ENCODE measurements around the gene MRPL14.

The MRPL14 gene

GRCh38 chr6:44122801-44123200, 4.5 kb downstream of the MRPL14 start:
- DNase-seq (ENCODE audit: low spot score) = peak; percentile 27

- DNase-seq (ENCODE audit: low spot score) = no peak
These were observed 6.4 kb downstream of the MRPL14 start for GRCh38 chr6:44120692-44121443.

DNA sequence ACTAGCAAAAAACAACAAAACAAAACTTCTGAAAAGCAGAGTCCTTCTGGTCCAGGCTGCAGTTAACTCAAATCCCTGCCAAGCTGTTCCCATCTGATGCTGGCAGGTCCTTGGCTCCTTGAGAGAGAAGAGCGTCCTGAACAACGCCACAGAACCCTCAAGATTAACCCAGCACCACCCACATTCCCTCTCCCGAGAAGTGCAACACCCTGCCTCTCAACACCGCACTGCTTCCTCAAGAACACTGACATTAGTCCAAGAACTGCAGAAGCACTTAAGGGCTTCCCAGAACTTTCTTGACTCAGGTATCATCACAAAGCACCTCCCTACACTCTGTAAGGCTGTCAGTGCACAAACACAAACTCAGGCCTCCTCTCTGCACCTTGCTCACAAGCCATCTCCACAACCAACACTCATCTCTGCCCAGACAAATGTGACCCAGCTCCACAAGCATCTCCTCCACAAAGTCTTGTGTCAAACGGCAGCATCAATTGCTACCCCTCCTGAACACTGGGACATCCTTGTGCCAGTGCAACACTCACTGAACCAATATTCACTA, 7.5 kb downstream of the MRPL14 start:
- DNase-seq (ENCODE audit: low spot score) = no peak

DNA sequence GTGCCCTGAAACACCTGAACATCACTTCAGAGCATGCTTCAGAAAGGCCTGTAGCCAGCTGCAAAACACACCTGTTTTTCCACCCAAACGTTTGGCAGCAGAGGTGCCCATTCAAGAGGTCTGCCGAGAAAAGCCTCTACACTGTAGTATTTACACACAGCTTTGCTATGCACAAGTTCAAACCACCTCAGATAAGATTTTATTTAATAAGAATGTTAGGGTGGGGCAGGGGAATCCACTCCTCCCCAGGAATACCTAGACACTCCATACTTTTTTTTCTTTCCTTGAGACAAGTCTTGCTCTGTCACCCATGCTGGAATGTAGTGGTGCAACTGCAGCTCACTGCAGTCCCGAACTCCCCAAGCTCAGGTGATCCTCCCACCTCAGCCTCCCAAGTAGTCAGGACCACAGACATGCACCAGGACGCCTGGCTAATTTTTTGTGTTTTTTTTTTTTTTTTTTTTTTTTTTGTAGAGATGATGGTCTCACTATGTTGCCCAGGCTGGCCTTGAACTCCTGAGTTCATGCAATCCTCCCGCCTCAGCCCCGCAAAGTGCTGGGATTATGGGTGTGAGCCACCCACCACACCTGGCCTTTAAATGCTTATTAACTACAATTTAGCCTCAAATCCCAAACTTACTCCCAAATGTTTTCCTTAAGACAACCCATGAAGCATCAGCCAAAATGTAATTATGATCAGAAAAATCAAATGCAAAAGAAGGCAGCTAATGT, 9.7 kb downstream of the MRPL14 start:
- no peak for DNase-seq (ENCODE audit: low spot score)

- no peak for DNase-seq (ENCODE audit: low spot score)
These were observed 10.4 kb downstream of the MRPL14 start for GRCh38 chr6:44116641-44117382.

GRCh38 chr6:44115866-44116265, 11.4 kb downstream of the MRPL14 start:
- no peak for DNase-seq (ENCODE audit: low spot score)

- no peak for DNase-seq (ENCODE audit: low spot score)
These were observed 13.8 kb downstream of the MRPL14 start for GRCh38 chr6:44113414-44113813.

DNA sequence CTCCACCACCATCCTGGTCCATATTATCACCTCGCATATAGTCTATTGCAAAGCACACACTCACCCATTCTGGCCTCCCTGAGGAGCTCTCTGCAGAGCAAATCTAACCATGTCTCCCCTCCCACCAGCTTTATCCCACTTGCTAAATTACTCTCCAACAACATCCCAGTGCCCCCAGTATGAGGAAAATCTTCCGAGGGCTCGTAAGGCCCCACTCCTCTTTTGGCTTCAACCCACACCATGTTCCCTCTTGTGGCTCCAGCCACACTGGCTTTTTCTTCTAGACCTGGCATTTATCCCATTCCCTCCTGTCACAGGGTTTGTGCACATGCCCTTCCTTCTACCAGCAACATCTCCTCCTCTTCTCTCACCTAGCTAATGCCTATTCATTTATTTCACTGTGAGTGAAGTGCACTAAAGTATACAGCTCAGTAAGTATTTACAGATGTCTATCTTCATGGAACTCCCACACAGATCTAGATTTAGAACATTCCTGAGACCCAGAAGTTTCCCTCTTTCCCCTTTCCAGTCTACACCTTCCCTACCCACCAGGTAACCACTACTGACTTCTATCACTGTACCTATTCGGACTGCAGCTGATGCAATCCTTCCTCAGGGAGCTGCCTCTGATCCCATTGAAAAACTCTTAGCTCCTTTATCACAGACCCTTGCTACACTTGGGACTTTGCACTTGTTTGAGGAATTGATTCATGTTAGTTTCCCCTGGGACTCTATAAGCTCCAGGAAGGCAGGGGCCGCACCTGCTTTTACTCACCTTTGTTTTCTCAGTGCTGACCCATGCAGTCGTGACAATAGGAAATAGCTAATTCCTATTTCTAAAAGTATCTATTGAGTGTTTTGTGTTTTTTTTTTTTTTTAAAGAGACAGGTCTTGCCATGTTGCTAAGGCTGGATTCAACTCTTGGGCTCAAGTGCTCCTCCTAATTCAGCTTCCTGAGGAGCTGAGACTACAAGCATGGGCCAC, 15.5 kb downstream of the MRPL14 start:
- no peak for DNase-seq (ENCODE audit: low spot score)

DNA sequence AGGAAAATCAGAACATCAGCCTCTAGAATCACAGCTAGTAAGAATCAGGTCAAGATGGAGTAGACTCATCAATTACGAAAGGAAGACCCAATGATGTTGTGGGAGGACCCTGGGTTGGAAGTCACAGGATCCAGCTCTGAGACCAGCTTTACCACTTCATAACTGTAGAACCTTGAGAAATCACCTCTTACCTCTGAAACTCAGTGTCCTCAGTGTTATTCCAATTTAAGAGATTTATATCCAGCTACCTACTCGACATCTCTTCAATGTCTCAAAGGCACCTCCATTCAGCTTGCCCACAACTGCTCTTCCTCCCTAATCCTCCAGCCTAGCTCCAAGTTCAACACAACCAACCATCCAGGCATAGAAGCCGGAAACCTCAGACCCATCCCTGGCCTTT, 16.3 kb downstream of the MRPL14 start:
- no peak for DNase-seq (ENCODE audit: low spot score)

GRCh38 chr6:44110005-44110676, 17.1 kb downstream of the MRPL14 start:
- no peak for DNase-seq (ENCODE audit: low spot score)

DNA sequence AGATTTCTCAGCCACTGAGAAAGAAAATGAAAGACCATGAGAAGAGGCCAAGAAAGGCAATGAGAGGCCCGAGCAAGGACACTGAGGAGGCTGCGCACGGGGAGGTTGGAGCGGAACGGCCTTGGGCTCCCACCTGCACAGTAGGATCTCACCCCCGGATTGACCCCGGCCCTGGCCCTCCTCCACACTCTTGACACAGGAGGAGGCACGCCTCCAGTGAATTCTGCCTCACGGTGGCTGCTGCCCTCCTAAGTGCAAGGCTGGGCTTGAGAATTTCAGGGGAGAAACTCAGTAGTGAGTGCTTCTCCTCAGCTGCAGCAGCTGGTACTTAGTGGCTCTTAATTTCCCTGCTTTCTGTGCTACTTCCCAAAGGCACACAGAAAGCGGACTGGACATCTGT, 18.0 kb downstream of the MRPL14 start:
- DNase-seq (ENCODE audit: low spot score) = no peak

- DNase-seq (ENCODE audit: low spot score) = no peak
These were observed 18.8 kb downstream of the MRPL14 start for GRCh38 chr6:44108471-44108870.

DNA sequence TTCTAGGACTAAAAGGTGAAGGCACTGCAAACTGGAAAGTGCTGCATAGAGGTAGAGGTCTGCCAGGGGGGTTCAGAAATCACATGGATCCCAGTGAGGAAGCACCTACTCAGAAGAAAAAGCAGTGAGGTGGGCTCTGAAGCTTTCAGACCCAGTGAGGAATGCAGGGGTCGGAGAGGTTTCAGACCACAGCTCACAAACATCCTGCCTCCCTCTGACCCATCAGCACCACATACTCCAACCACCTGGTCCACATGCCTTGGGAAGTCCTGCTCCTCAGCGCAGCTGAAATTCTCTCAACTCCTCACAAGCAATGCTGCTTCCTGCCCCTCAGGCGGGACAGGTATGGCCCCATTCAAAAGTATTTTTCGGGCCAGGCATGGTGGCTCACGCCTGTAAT, 20.2 kb downstream of the MRPL14 start:
- DNase-seq (ENCODE audit: low spot score) = no peak

- DNase-seq (ENCODE audit: low spot score) = no peak
These were observed 21.1 kb downstream of the MRPL14 start for GRCh38 chr6:44105993-44106740.

DNA sequence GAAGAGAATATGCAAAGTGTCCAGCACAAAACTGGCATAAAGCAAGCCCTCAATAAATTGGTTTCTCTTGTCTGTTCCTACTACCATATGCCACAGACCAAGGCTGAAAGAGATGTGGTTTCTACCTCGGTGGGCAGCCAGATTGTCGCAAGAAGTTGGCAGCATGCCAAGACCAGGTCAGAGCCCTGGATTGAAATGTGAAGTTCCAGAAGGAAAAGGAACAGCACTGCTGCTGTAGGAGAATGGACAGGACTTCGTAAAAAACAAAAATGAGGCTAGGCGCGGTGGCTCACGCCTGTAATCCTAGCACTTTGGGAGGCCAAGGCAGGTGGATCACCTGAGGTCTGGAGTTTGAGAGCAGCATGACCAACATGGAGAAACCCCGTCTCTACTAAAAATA, 22.1 kb downstream of the MRPL14 start:
- no peak for DNase-seq (ENCODE audit: low spot score)

GRCh38 chr6:44104481-44105021, 22.7 kb downstream of the MRPL14 start:
- DNase-seq (ENCODE audit: low spot score) = no peak

GRCh38 chr6:44102527-44102926, 24.7 kb downstream of the MRPL14 start:
- no peak for DNase-seq (ENCODE audit: low spot score)

- no peak for DNase-seq (ENCODE audit: low spot score)
These were observed 25.4 kb downstream of the MRPL14 start for GRCh38 chr6:44101832-44102231.

GRCh38 chr6:44100088-44100550, 27.1 kb downstream of the MRPL14 start:
- DNase-seq (ENCODE audit: low spot score) = peak; percentile 8

DNA sequence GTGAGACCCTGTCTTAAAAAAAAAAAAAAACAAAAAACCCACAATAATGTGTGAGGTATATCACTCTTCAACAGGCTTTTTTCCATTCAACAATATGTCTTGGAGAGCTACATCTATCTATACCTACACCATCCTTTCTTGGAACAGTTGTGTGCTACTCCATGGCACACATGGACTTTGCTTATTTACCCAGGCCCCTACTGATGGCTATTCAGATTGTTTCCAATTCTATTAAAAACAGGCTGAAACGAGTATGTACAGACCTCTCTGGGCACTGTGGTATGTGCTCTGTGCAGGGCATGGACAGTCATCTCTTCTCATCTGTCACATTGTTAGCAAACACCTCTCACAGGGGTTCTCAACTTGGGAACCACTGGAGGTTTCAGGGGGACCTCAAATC, 28.1 kb downstream of the MRPL14 start:
- DNase-seq (ENCODE audit: low spot score) = no peak
